OCI-LY7 (cell line): ENCODE results near the gene ZNF831.

Experiments used
- EZH2phosphoT487 ChIP-seq: fragments of 200-600 bp; sonication (generic); IDR thresholded peaks from 2 replicates; pipeline ENCODE4 v1.6.1; 2018; ENCODE audit warnings: low read depth, borderline replicate concordance, mild to moderate bottlenecking, mixed run types, antibody characterized with exemption, low read length, moderate library complexity, mixed read lengths
- TF ChIP-seq, protein P1 (sequence below): fragments of 200-600 bp; sonication (generic); conservative IDR thresholded peaks from 2 replicates; pipeline ENCODE4 v1.5.1; 2014; ENCODE audit warnings: mild to moderate bottlenecking, antibody characterized with exemption, low read length, moderate library complexity, mixed read lengths

DNA sequence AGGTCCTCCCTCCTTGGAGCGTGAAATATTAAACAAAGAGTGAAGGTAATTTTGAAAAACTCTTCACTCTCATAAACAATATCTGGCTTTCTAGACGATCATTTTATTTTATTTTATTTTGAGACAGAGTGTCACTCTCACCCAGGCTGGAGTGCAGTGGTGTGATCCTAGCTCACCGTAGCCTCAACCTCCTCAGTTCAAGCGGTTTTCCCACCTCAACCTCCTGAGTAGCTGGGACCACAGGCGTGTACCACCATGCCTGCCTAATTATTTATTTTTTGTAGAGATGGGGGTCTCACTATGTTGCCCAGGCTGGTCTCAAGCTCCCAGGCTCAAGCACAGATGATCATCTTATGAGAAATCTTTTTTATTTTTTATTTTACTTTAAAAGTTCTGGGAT is 16.4 kb downstream of the ZNF831 start:
- TF ChIP-seq, protein P1, sequence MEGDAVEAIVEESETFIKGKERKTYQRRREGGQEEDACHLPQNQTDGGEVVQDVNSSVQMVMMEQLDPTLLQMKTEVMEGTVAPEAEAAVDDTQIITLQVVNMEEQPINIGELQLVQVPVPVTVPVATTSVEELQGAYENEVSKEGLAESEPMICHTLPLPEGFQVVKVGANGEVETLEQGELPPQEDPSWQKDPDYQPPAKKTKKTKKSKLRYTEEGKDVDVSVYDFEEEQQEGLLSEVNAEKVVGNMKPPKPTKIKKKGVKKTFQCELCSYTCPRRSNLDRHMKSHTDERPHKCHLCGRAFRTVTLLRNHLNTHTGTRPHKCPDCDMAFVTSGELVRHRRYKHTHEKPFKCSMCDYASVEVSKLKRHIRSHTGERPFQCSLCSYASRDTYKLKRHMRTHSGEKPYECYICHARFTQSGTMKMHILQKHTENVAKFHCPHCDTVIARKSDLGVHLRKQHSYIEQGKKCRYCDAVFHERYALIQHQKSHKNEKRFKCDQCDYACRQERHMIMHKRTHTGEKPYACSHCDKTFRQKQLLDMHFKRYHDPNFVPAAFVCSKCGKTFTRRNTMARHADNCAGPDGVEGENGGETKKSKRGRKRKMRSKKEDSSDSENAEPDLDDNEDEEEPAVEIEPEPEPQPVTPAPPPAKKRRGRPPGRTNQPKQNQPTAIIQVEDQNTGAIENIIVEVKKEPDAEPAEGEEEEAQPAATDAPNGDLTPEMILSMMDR, result no peak
- no peak for TF ChIP-seq EZH2phosphoT487
